Spleen (tissue), 11 donors: Measurements from ENCODE around the gene AMOTL1. TPM values are rescaled to one million over a fixed set of nuclear protein-coding genes. Genes with fewer than 3 reads are reported as not detected.

Experiments
- DNase-seq: peaks from one replicate; pipeline ENCODE4 v3.0.0-alpha.2; 2020
- H3K27ac ChIP-seq, 8 donors: fragments of 200-600 bp; sonication (generic) in 7 of 8; 1 replicate in 4 of 8; 2 replicates in 4 of 8; pipeline versions ENCODE4 v1.5.0 to v1.8.0; 2016 to 2021; ENCODE audit warnings: inconsistent platforms in 4 of 8, mild to moderate bottlenecking in 4 of 8, moderate library complexity in 1 of 8
- H3K27me3 ChIP-seq, 7 donors: fragments of 200-600 bp; sonication (generic) in 6 of 7; replicated peaks in 1 of 7; 1 replicate in 4 of 7; 2 replicates in 3 of 7; pipeline versions ENCODE4 v1.5.0 to v1.8.0; 2016 to 2021; ENCODE audit warnings: inconsistent platforms in 3 of 7, mild to moderate bottlenecking in 1 of 7
- H3K36me3 ChIP-seq, 6 donors: fragments of 200-600 bp; sonication (generic) in 5 of 6; 1 replicate in 4 of 6; 2 replicates in 2 of 6; pipeline versions ENCODE4 v1.5.0 to v1.8.0; 2016 to 2021; ENCODE audit warnings: inconsistent platforms in 2 of 6
- H3K4me1 ChIP-seq, 6 donors: fragments of 200-600 bp; sonication (generic) in 5 of 6; 1 replicate in 3 of 6; 2 replicates in 3 of 6; pipeline versions ENCODE4 v1.5.0 to v1.8.0; 2016 to 2021; ENCODE audit warnings: inconsistent platforms in 3 of 6
- H3K4me3 ChIP-seq, 8 donors: fragments of 200-600 bp; sonication (generic) in 7 of 8; 1 replicate in 4 of 8; 2 replicates in 4 of 8; pipeline versions ENCODE4 v1.5.0 to v1.8.0; 2016 to 2021; ENCODE audit warnings: inconsistent platforms in 4 of 8, mild to moderate bottlenecking in 4 of 8, moderate library complexity in 2 of 8
- H3K9me3 ChIP-seq, 8 donors: fragments of 200-600 bp; sonication (generic) in 7 of 8; 1 replicate in 4 of 8; 2 replicates in 4 of 8; pipeline versions ENCODE4 v1.5.0 to v1.8.0; 2016 to 2021; ENCODE audit warnings: inconsistent platforms in 4 of 8
- POLR2A ChIP-seq, 3 donors: fragments of 450-650 bp; IDR thresholded peaks; one replicate each; pipeline ENCODE4 v1.5.1; 2017; ENCODE audit warnings: antibody characterized with exemption in 3 of 3, mild to moderate bottlenecking in 1 of 3
- POLR2AphosphoS5 ChIP-seq, 3 donors: sonication (generic); formaldehyde crosslinking; IDR thresholded peaks; one replicate each; pipeline ENCODE4 v1.5.1; 2017; ENCODE audit warnings: antibody characterized with exemption in 3 of 3
- WGBS, 5 donors: extraction: QIAGEN DNeasy Blood & Tissue Kit in 3 of 5; methylation state at CpG; one replicate each; pipeline versions ENCODE4 v1.1.5 to v1.1.7; 2013 to 2018; 5-methylcytosine and 5-hydroxymethylcytosine counted together
- intact Hi-C: fragments of 100-400 bp; cut with DNase I; formaldehyde crosslinking; loops from one replicate; pipeline ENCODE4 v1.15.0; 2023; ENCODE audit warnings: low total_unique reads
- polyA plus RNA-seq, 3 donors: library from polyadenylated mRNA; stranded (reverse); fragments of 200-250 nt; gene quantifications; one replicate each; pipeline ENCODE4 v1.2.1, GENCODE V29; 2013
- total RNA-seq, 7 donors: library from RNA; depleted of rRNA in 3 of 7; stranded (reverse); fragments of >200 nt in 3 of 7; fragmentation: NEBNext Ultra II Directional in 4 of 7; extraction: Animal tissue kit (Norgen Biotek cat#: 25700) in 4 of 7; gene quantifications; one replicate each; pipeline versions ENCODE4 v1.1.0 to v1.2.1, GENCODE V29; 2016 to 2021
- TF ChIP-seq, protein P1 (sequence below), 11 experiments: fragments of 200-600 bp in 7 of 11; fragments of 450-650 bp in 4 of 11; sonication (generic) in 4 of 11; IDR thresholded peaks in 8 of 11; conservative IDR thresholded peaks in 3 of 11; 1 replicate in 7 of 11; 2 replicates in 4 of 11; pipeline versions ENCODE4 v1.4.0 to v1.8.0; 2016 to 2021; ENCODE audit warnings: antibody characterized with exemption in 11 of 11, inconsistent platforms in 4 of 11, mild to moderate bottlenecking in 1 of 11
- donor health status: healthy with polysubstance abuse.
- donor health status: DM: no; HTN: no; CAD: no; lungs with moderate emphysema.
- donor health status: DM: no; HTN: no; CAD: no.
- donor health status: Bipolar disorder and iron deficiency.
- donor health status: healthy.
- donor health status: DM: no; HTN: no; CAD: no.
- donor health status: DM: yes; HTN: yes; CAD: no.

AMOTL1 gene
- total and polyA plus RNA-seq, 10 donors: 1.4 to 43.9 (median 29.7) TPM

DNA sequence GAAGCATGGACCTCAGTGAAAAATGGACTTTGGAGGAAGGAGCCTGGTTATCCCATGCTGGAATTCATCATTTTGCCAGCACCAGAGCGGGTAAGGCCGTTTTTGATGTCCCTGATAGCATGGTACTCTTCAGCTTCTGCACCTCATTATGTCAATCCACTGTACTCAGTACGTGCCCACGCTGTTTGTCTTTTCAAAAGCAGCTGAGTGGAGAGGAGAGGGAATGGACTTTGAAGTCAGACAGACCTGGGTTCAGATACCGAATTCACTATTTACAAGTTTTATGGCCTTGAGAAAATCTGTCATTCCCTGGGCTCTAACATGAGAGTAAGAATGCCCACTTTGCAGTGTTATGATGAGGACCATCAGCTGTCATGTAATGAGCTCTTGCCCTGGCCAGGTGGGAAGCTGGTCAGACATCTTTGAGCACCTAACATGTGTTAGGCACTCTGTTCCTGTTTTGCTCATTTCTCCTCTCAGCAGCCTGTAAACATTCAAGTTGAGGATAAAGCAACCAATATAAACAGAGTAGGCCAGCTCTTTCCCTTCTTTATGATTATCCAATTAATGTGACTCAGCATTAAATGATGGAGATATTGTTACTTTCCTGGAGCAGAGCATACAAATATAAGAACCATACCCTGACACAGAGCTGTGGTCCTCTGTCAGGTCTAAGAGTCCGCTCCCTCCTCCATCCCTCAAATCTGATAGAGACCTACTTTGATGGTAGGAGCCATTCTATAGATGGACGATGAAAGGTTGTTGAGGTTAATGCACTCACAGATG, 39.0 kb upstream of the AMOTL1 start:
- intact Hi-C loops: no loop called here
- H3K4me3 ChIP-seq: no peak overlapping the region
- TF ChIP-seq POLR2AphosphoS5 (IDR thresholded peaks at IDR 0.05): no peak
- TF ChIP-seq, protein P1, sequence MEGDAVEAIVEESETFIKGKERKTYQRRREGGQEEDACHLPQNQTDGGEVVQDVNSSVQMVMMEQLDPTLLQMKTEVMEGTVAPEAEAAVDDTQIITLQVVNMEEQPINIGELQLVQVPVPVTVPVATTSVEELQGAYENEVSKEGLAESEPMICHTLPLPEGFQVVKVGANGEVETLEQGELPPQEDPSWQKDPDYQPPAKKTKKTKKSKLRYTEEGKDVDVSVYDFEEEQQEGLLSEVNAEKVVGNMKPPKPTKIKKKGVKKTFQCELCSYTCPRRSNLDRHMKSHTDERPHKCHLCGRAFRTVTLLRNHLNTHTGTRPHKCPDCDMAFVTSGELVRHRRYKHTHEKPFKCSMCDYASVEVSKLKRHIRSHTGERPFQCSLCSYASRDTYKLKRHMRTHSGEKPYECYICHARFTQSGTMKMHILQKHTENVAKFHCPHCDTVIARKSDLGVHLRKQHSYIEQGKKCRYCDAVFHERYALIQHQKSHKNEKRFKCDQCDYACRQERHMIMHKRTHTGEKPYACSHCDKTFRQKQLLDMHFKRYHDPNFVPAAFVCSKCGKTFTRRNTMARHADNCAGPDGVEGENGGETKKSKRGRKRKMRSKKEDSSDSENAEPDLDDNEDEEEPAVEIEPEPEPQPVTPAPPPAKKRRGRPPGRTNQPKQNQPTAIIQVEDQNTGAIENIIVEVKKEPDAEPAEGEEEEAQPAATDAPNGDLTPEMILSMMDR (IDR thresholded peaks at IDR 0.05 in 8 of 11, conservative IDR thresholded peaks at IDR 0.05 in 3 of 11): no peak
- TF ChIP-seq POLR2A (IDR thresholded peaks at IDR 0.05): no peak
- no peak for DNase-seq
- H3K36me3 ChIP-seq: no peaks in the 10 kb centered on the region
- H3K27me3 ChIP-seq: no peaks in the 10 kb centered on the region
- H3K27ac ChIP-seq: no peak overlapping the region
- no peaks in the 10 kb centered on the region for H3K9me3 ChIP-seq
- WGBS, 5 donors: 83 to 94% (median 90%) methylated on average over 7 of the region's 7 CpGs
- peaks cover 0 to 40% (median 18%) of the 10 kb centered on the region in 6 donors for H3K4me1 ChIP-seq

DNA sequence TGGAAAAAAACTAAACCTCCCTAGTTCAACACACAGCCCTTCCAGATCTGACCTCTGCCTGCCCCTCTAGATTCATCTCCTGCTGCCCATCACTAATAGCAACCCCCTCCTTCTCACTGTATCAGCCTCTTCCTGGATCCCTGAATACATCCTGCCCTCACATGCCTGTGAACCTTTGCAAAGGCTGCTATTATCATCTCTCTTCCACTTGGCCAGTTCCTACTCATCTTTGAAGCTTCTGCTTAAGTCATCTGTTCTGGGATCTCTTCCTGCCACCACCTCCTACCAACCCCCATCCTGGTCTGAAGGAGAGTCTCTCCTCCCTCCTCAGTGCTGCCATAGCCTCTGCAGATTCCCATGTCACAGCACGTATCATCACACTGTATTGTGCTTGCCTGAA, 38.0 kb upstream of the AMOTL1 start:
- DNase-seq: no peak
- H3K27ac ChIP-seq: no peak overlapping the region
- no peaks in the 10 kb centered on the region for H3K36me3 ChIP-seq
- H3K27me3 ChIP-seq: no peaks in the 10 kb centered on the region
- intact Hi-C loops: no loop called here
- peaks cover 0 to 47% (median 23%) of the 10 kb centered on the region in 6 donors for H3K4me1 ChIP-seq
- no peak overlapping the region for H3K4me3 ChIP-seq
- H3K9me3 ChIP-seq: no peaks in the 10 kb centered on the region
- TF ChIP-seq POLR2A (IDR thresholded peaks at IDR 0.05): no peak
- TF ChIP-seq, protein P1 (IDR thresholded peaks at IDR 0.05 in 8 of 11, conservative IDR thresholded peaks at IDR 0.05 in 3 of 11): no peak
- no peak for TF ChIP-seq POLR2AphosphoS5 (IDR thresholded peaks at IDR 0.05)
- WGBS, 5 donors: 60 to 90% (median 82%) methylated on average over 1 of the region's 1 CpG

DNA sequence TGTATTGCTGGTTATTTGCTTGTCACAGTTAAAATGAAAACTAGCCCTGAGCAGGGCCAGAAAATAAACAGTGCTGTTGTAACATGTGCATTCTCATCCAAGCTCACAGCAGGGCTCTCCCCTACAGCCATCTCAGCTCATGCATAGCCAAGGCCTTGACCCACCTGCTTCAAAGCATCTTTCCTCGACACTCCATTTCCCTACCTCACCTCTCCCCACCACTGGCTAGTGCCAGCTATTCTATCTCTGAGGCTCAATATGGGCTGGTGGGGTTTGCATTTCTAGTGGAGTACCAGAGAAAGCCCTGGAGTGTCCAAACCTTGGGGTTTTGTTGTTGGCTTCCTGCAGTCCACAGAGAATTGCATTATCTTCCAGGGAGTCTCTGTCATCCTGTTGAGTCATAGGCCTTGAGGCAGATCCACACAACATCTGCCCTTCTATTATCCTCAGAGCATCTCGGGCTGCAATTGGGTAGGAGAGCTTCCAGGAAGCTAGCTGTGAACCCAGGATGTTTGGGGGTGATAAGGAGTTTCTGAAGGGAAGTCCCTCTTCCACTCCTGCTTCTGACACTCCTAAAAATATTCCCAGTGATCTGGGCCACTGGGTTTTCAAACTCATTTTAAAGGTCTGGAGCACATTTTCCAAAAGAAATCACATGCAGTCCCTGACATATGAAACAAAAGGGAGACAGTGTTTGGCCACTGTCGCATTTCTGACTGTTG, 36.1 kb upstream of the AMOTL1 start:
- intact Hi-C loops: no loop called here
- Histone ChIP-seq H3K36me3 (no peaks in the 10 kb centered on the region), H3K9me3 (no peaks in the 10 kb centered on the region), H3K4me1 (peaks cover 0 to 36% (median 20%) of the 10 kb centered on the region in 6 donors), H3K27ac (peak overlapping the region; percentile 21 to 90 (median 74)), H3K27me3 (no peaks in the 10 kb centered on the region), H3K4me3 (no peak overlapping the region)
- DNase-seq: no peak
- peak in 1 of 3 donors; percentile 55 for TF ChIP-seq POLR2AphosphoS5 (IDR thresholded peaks at IDR 0.05)
- TF ChIP-seq POLR2A (IDR thresholded peaks at IDR 0.05): no peak
- 51 to 71% (median 58%) methylated on average over 3 of the region's 3 CpGs for WGBS, 5 donors

DNA sequence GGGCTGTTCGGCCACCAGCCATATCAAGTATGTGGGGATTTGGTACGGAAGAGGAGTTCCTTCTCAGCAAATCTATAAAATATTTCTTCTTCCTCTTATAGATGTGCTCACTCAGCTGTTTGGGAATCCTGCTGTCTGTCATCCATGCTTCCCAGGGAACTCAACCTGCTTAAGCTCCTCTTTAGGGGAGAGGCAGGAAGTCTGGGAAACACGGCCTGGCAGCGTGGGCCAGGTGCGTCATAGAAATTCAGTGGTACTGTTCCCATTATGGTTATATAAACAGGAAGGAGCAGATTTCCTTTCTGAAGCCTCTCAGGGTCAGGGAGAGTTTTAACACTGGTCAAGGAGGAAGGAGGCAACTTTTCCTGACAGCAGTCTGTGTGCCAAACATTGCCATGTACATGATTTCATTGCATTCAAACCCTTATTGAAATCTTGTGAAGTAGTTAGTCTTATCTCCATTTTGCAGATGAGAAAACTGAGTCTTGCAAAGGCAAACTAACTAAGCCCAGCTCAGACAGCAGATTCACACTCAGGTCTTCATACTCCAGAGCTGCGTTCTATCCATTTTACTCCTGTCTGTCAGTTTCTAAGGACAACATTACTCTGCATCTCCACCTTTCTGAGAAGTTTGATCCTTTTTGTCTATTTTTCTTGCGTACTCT, 35.4 kb upstream of the AMOTL1 start:
- no peak for DNase-seq
- intact Hi-C loops: no loop called here
- Histone ChIP-seq H3K4me1 (peaks cover 0 to 34% (median 20%) of the 10 kb centered on the region in 6 donors), H3K27me3 (no peaks in the 10 kb centered on the region), H3K27ac (peak overlapping the region; percentile 21 to 90 (median 74)), H3K9me3 (no peaks in the 10 kb centered on the region), H3K4me3 (no peak overlapping the region), H3K36me3 (no peaks in the 10 kb centered on the region)
- WGBS, 5 donors: 45 to 61% (median 49%) methylated on average over 7 of the region's 7 CpGs
- peak in 2 of 3 donors; percentile 14 to 72 for TF ChIP-seq POLR2AphosphoS5 (IDR thresholded peaks at IDR 0.05)
- TF ChIP-seq, protein P1 (IDR thresholded peaks at IDR 0.05 in 8 of 11, conservative IDR thresholded peaks at IDR 0.05 in 3 of 11): no peak
